Measurements from ENCODE around the gene THSD4. TPM values are rescaled to one million over a fixed set of nuclear protein-coding genes. Genes with fewer than 3 reads are reported as not detected.
"Not testable (repeated sequence)": the region's sequence is repeated elsewhere in the genome, so short reads cannot be mapped to it uniquely, and the experiment has no call there.

THSD4 gene
- total and polyA plus RNA-seq, 2 donors (not counting 1 experiment from before 2014, with no cell fraction given), result 43.1 to 95.5 TPM

DNA sequence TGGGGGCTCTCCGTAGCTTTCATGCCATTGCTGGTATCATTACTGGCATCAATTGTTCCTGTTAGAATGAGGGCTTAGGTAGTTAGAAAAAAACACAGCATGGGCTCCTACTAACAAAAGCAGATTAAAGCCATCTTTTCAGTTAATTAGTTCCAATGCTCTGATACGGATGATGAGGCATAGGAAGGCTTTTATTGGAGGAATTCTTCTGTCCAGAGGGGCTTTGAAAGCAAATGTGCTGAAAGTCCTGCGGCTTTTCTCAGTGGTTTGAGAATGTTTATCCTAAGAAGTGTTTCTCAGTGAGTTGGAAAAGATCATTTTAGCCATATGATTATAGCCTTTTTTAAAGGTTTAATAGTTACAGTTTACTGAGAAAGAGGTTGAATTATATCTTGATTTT, 198.5 kb downstream of the THSD4 start:
- H3K9ac ChIP-seq (ENCODE audit: insufficient read depth, low read length), result no peak overlapping the region
- H3K27ac ChIP-seq (ENCODE audit: insufficient read depth, low read length), result no peak overlapping the region
- peak; percentile 63 to 85 for DNase-seq (ENCODE audit: low read depth in 2 of 2)

GRCh38 chr15:71314956-71315537, 199.8 kb downstream of the THSD4 start:
- H2AFZ ChIP-seq (ENCODE audit: low read length), result no peak overlapping the region
- no peaks in the 10 kb centered on the region for H4K20me1 ChIP-seq (ENCODE audit: control insufficient read depth, extremely low read depth, insufficient read depth, low read length)
- no peaks in the 10 kb centered on the region for H3K79me2 ChIP-seq (ENCODE audit: control insufficient read depth, insufficient read depth, low read length)
- H3K27ac ChIP-seq (ENCODE audit: insufficient read depth, low read length), result no peak overlapping the region
- TF ChIP-seq EZH2 (IDR thresholded peaks at IDR 0.05; ENCODE audit: low read length, missing control alignments), result no peak
- H3K36me3 ChIP-seq (ENCODE audit: control insufficient read depth, insufficient read depth, low read length), result no peaks in the 10 kb centered on the region
- H3K9ac ChIP-seq (ENCODE audit: insufficient read depth, low read length), result no peak overlapping the region
- H3K9me3 ChIP-seq (ENCODE audit: control insufficient read depth, insufficient read depth, low read depth, low read length), result no peaks in the 10 kb centered on the region
- no peak for DNase-seq (ENCODE audit: low read depth in 2 of 2)
- H3K4me2 ChIP-seq (ENCODE audit: extremely low read depth, insufficient read depth, low read length), result no peak overlapping the region
- no peaks in the 10 kb centered on the region for H3K27me3 ChIP-seq (ENCODE audit: control insufficient read depth, insufficient read depth, low read length)
- no peaks in the 10 kb centered on the region for H3K4me1 ChIP-seq (ENCODE audit: control insufficient read depth, extremely low read depth, insufficient read depth, low read length)
- H3K4me3 ChIP-seq (replicated peaks in 1 of 4; ENCODE audit: control extremely low read depth in 1 of 4, insufficient read depth in 1 of 4, low read depth in 3 of 4, low read length in 4 of 4), result no peak overlapping the region

More for the DNA sequence above, 198.5 kb downstream of the THSD4 start:
- TF ChIP-seq CTCF (conservative IDR thresholded peaks at IDR 0.05 in 1 of 2, IDR thresholded peaks at IDR 0.05 in 1 of 2; ENCODE audit: low read depth in 1 of 2, low read length in 2 of 2) (no peak), EZH2 (IDR thresholded peaks at IDR 0.05; ENCODE audit: low read length, missing control alignments) (no peak)
- Histone ChIP-seq H3K4me3 (replicated peaks in 1 of 4; ENCODE audit: control extremely low read depth in 1 of 4, insufficient read depth in 1 of 4, low read depth in 3 of 4, low read length in 4 of 4) (no peak overlapping the region), H2AFZ (ENCODE audit: low read length) (no peak overlapping the region), H3K9me3 (ENCODE audit: control insufficient read depth, insufficient read depth, low read depth, low read length) (no peaks in the 10 kb centered on the region), H3K4me1 (ENCODE audit: control insufficient read depth, extremely low read depth, insufficient read depth, low read length) (no peaks in the 10 kb centered on the region), H3K4me2 (ENCODE audit: extremely low read depth, insufficient read depth, low read length) (no peak overlapping the region), H3K27me3 (ENCODE audit: control insufficient read depth, insufficient read depth, low read length) (no peaks in the 10 kb centered on the region), H3K36me3 (ENCODE audit: control insufficient read depth, insufficient read depth, low read length) (no peaks in the 10 kb centered on the region), H4K20me1 (ENCODE audit: control insufficient read depth, extremely low read depth, insufficient read depth, low read length) (no peaks in the 10 kb centered on the region), H3K79me2 (ENCODE audit: control insufficient read depth, insufficient read depth, low read length) (no peaks in the 10 kb centered on the region)

DNA sequence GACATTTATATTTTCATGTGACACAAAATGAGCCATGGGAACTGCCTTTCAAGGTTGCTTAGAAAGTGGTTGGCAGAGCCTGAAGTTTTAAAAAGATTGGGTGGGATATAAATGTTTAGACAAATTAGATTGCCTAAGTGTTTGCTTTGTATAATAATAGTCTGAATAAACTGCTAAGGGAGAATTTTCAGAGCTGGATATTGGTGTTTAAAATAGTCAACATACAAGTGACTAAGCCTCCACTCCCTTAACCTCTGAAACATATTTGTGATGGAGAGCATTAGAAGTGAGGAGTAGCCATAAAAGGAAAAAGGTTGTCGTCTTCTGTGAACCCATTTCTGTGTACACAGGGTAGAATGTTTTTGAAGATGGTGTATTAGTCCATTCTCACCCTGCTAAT, 201.6 kb downstream of the THSD4 start:
- Histone ChIP-seq H3K4me3 (replicated peaks in 1 of 4; ENCODE audit: control extremely low read depth in 1 of 4, insufficient read depth in 1 of 4, low read depth in 3 of 4, low read length in 4 of 4) (no peak overlapping the region), H2AFZ (ENCODE audit: low read length) (no peak overlapping the region), H3K9me3 (ENCODE audit: control insufficient read depth, insufficient read depth, low read depth, low read length) (no peaks in the 10 kb centered on the region), H3K27me3 (ENCODE audit: control insufficient read depth, insufficient read depth, low read length) (no peaks in the 10 kb centered on the region), H3K27ac (ENCODE audit: insufficient read depth, low read length) (no peak overlapping the region), H3K79me2 (ENCODE audit: control insufficient read depth, insufficient read depth, low read length) (no peaks in the 10 kb centered on the region), H3K4me2 (ENCODE audit: extremely low read depth, insufficient read depth, low read length) (no peak overlapping the region), H3K4me1 (ENCODE audit: control insufficient read depth, extremely low read depth, insufficient read depth, low read length) (no peaks in the 10 kb centered on the region), H3K9ac (ENCODE audit: insufficient read depth, low read length) (no peak overlapping the region), H3K36me3 (ENCODE audit: control insufficient read depth, insufficient read depth, low read length) (no peaks in the 10 kb centered on the region), H4K20me1 (ENCODE audit: control insufficient read depth, extremely low read depth, insufficient read depth, low read length) (no peaks in the 10 kb centered on the region)
- DNase-seq (ENCODE audit: low read depth in 2 of 2), result peak in 1 of 2 donors; percentile 73
- TF ChIP-seq CTCF (conservative IDR thresholded peaks at IDR 0.05 in 1 of 2, IDR thresholded peaks at IDR 0.05 in 1 of 2; ENCODE audit: low read depth in 1 of 2, low read length in 2 of 2) (no peak), EZH2 (IDR thresholded peaks at IDR 0.05; ENCODE audit: low read length, missing control alignments) (no peak)

- not testable (repeated sequence) for H3K4me1 ChIP-seq (ENCODE audit: control insufficient read depth, extremely low read depth, insufficient read depth, low read length); H4K20me1 ChIP-seq (ENCODE audit: control insufficient read depth, extremely low read depth, insufficient read depth, low read length)
Observed at GRCh38 chr15:71319424-71319823, 204.2 kb downstream of the THSD4 start.

More at GRCh38 chr15:71319424-71319823, 204.2 kb downstream of the THSD4 start:
- not testable (repeated sequence) for H3K4me2 ChIP-seq (ENCODE audit: extremely low read depth, insufficient read depth, low read length); H2AFZ ChIP-seq (ENCODE audit: low read length); H3K9ac ChIP-seq (ENCODE audit: insufficient read depth, low read length); H3K9me3 ChIP-seq (ENCODE audit: control insufficient read depth, insufficient read depth, low read depth, low read length); H3K79me2 ChIP-seq (ENCODE audit: control insufficient read depth, insufficient read depth, low read length); H3K4me3 ChIP-seq (replicated peaks in 1 of 4; ENCODE audit: control extremely low read depth in 1 of 4, insufficient read depth in 1 of 4, low read depth in 3 of 4, low read length in 4 of 4); H3K36me3 ChIP-seq (ENCODE audit: control insufficient read depth, insufficient read depth, low read length); H3K27ac ChIP-seq (ENCODE audit: insufficient read depth, low read length); DNase-seq (ENCODE audit: low read depth in 2 of 2); H3K27me3 ChIP-seq (ENCODE audit: control insufficient read depth, insufficient read depth, low read length)

All from fibroblast of lung (primary cell).